BLaER1 treated with 17β-estradiol and CSF1 and Interleukin-3, amounts not matched to agents 10 nM and 100 nM (cell line): ENCODE measurements around the gene PLB1.

ENCODE experiments used
- H3K27ac ChIP-seq, 11 experiments: shearing (Covaris generic); formaldehyde crosslinking; 2 replicates each; pipeline ENCODE4 v1.8.1; 2022
- H3K27me3 ChIP-seq, 11 experiments: shearing (Covaris generic); formaldehyde crosslinking; 2 replicates each; pipeline ENCODE4 v1.8.1; 2022
- H3K36me3 ChIP-seq, 11 experiments: shearing (Covaris generic); formaldehyde crosslinking; 2 replicates each; pipeline ENCODE4 v1.8.1; 2022
- H3K4me1 ChIP-seq, 10 experiments: shearing (Covaris generic); formaldehyde crosslinking; 2 replicates each; pipeline ENCODE4 v1.8.1; 2022
- H3K4me2 ChIP-seq, 11 experiments: shearing (Covaris generic); formaldehyde crosslinking; 2 replicates each; pipeline ENCODE4 v1.8.1; 2022
- H3K4me3 ChIP-seq, 10 experiments: shearing (Covaris generic); formaldehyde crosslinking; 2 replicates each; pipeline ENCODE4 v1.8.1; 2022
- H3K9ac ChIP-seq, 11 experiments: shearing (Covaris generic); formaldehyde crosslinking; 2 replicates each; pipeline ENCODE4 v1.8.1; 2022
- H3K9me3 ChIP-seq, 11 experiments: shearing (Covaris generic); formaldehyde crosslinking; replicated peaks in 1 of 11; 2 replicates each; pipeline ENCODE4 v1.8.1; 2022
- H4K20me1 ChIP-seq, 11 experiments: shearing (Covaris generic); formaldehyde crosslinking; 2 replicates each; pipeline ENCODE4 v1.8.1; 2022
- Cebpa-rat ChIP-seq, 11 experiments: shearing (Covaris generic); IDR thresholded peaks; 2 replicates each; pipeline ENCODE4 v1.8.1; 2022

PLB1 gene

GRCh38 chr2:28681158-28681571 is 185.3 kb downstream of the PLB1 start:
- H3K27me3 ChIP-seq, result no peaks in the 10 kb centered on the region
- H4K20me1 ChIP-seq, result no peaks in the 10 kb centered on the region
- peaks cover 5 to 33% (median 9%) of the 10 kb centered on the region in 10 experiments; a peak in 18 of 20 replicates for H3K4me1 ChIP-seq
- no peak for TF ChIP-seq Cebpa-rat (IDR thresholded peaks at IDR 0.05)
- no peaks in the 10 kb centered on the region for H3K9me3 ChIP-seq
- H3K9ac ChIP-seq, result peak overlapping the region in 1 of 11 experiments; percentile 32; a peak in 1 of 22 replicates
- peak overlapping the region in 3 of 11 experiments; percentile 15 to 39 (median 15); a peak in 5 of 22 replicates for H3K27ac ChIP-seq
- H3K4me3 ChIP-seq, result no peak overlapping the region
- H3K4me2 ChIP-seq, result peak overlapping the region; percentile 12 to 84 (median 46); a peak in 19 of 22 replicates
- H3K36me3 ChIP-seq, result no peaks in the 10 kb centered on the region

GRCh38 chr2:28681606-28682005 is 185.7 kb downstream of the PLB1 start:
- no peaks in the 10 kb centered on the region for H4K20me1 ChIP-seq
- peak overlapping the region; percentile 12 to 84 (median 46); a peak in 19 of 22 replicates for H3K4me2 ChIP-seq

GRCh38 chr2:28683100-28683706 is 187.3 kb downstream of the PLB1 start:
- Histone ChIP-seq H3K36me3 (no peaks in the 10 kb centered on the region), H3K9me3 (no peaks in the 10 kb centered on the region), H3K27ac (no peak overlapping the region), H3K4me2 (no peak overlapping the region; a peak in 1 of 22 replicates), H3K27me3 (no peaks in the 10 kb centered on the region), H4K20me1 (no peaks in the 10 kb centered on the region), H3K9ac (no peak overlapping the region), H3K4me1 (peaks cover 5 to 39% (median 9%) of the 10 kb centered on the region in 10 experiments; a peak in 18 of 20 replicates), H3K4me3 (no peak overlapping the region)
- TF ChIP-seq Cebpa-rat (IDR thresholded peaks at IDR 0.05), result no peak

More at GRCh38 chr2:28681606-28682005, 185.7 kb downstream of the PLB1 start:
- H3K27me3 ChIP-seq, result no peaks in the 10 kb centered on the region
- H3K4me3 ChIP-seq, result no peak overlapping the region
- H3K4me1 ChIP-seq, result peaks cover 5 to 33% (median 9%) of the 10 kb centered on the region in 10 experiments; a peak in 18 of 20 replicates
- peak overlapping the region in 3 of 11 experiments; percentile 15 to 42 (median 15); a peak in 5 of 22 replicates for H3K27ac ChIP-seq
- H3K9me3 ChIP-seq, result no peaks in the 10 kb centered on the region
- no peaks in the 10 kb centered on the region for H3K36me3 ChIP-seq
- H3K9ac ChIP-seq, result peak overlapping the region in 1 of 11 experiments; percentile 32; a peak in 1 of 22 replicates
- TF ChIP-seq Cebpa-rat (IDR thresholded peaks at IDR 0.05), result no peak

- Histone ChIP-seq H3K27me3 (no peaks in the 10 kb centered on the region), H3K9me3 (no peaks in the 10 kb centered on the region), H3K4me3 (no peak overlapping the region), H4K20me1 (no peaks in the 10 kb centered on the region), H3K4me2 (peak overlapping the region in 4 of 11 experiments; percentile 13 to 64 (median 36); a peak in 6 of 22 replicates), H3K27ac (no peak overlapping the region), H3K4me1 (peaks cover 5 to 46% (median 9%) of the 10 kb centered on the region in 10 experiments; a peak in 18 of 20 replicates), H3K36me3 (no peaks in the 10 kb centered on the region), H3K9ac (no peak overlapping the region)
- no peak for TF ChIP-seq Cebpa-rat (IDR thresholded peaks at IDR 0.05)
Observed at GRCh38 chr2:28684142-28684858, 188.4 kb downstream of the PLB1 start.

- H3K4me3 ChIP-seq, result no peak overlapping the region
- H3K27ac ChIP-seq, result no peak overlapping the region
- H4K20me1 ChIP-seq, result no peaks in the 10 kb centered on the region
- H3K4me2 ChIP-seq, result peak overlapping the region in 1 of 11 experiments; percentile 32; a peak in 2 of 22 replicates
- H3K36me3 ChIP-seq, result no peaks in the 10 kb centered on the region
- H3K9me3 ChIP-seq, result no peaks in the 10 kb centered on the region
- peaks cover 0 to 27% (median 0%) of the 10 kb centered on the region in 10 experiments; a peak in 8 of 20 replicates for H3K4me1 ChIP-seq
- TF ChIP-seq Cebpa-rat (IDR thresholded peaks at IDR 0.05), result no peak
- H3K27me3 ChIP-seq, result no peaks in the 10 kb centered on the region
- H3K9ac ChIP-seq, result no peak overlapping the region
Observed at GRCh38 chr2:28687171-28687570, 191.3 kb downstream of the PLB1 start.

- Histone ChIP-seq H3K9me3 (no peaks in the 10 kb centered on the region), H3K36me3 (no peaks in the 10 kb centered on the region), H3K9ac (no peak overlapping the region), H3K4me2 (no peak overlapping the region; a peak in 2 of 22 replicates), H3K27ac (no peak overlapping the region), H4K20me1 (no peaks in the 10 kb centered on the region), H3K27me3 (no peaks in the 10 kb centered on the region), H3K4me3 (no peak overlapping the region), H3K4me1 (peaks cover 0 to 25% (median 0%) of the 10 kb centered on the region in 10 experiments; a peak in 7 of 20 replicates)
- TF ChIP-seq Cebpa-rat (IDR thresholded peaks at IDR 0.05), result no peak
Observed at GRCh38 chr2:28687640-28688385, 192.0 kb downstream of the PLB1 start.

GRCh38 chr2:28688818-28689217 is 193.0 kb downstream of the PLB1 start:
- TF ChIP-seq Cebpa-rat (IDR thresholded peaks at IDR 0.05), result no peak
- no peaks in the 10 kb centered on the region for H3K36me3 ChIP-seq
- no peak overlapping the region; a peak in 1 of 22 replicates for H3K4me2 ChIP-seq
- H3K4me3 ChIP-seq, result no peak overlapping the region
- no peaks in the 10 kb centered on the region for H3K9me3 ChIP-seq
- H3K27me3 ChIP-seq, result no peaks in the 10 kb centered on the region
- H4K20me1 ChIP-seq, result no peaks in the 10 kb centered on the region
- no peak overlapping the region for H3K9ac ChIP-seq
- peaks cover 0 to 31% (median 0%) of the 10 kb centered on the region in 10 experiments; a peak in 8 of 20 replicates for H3K4me1 ChIP-seq
- no peak overlapping the region for H3K27ac ChIP-seq

GRCh38 chr2:28689771-28690170 is 193.9 kb downstream of the PLB1 start:
- Histone ChIP-seq H3K4me2 (no peak overlapping the region), H3K4me1 (peaks cover 0 to 27% (median 0%) of the 10 kb centered on the region in 10 experiments; a peak in 7 of 20 replicates), H3K9me3 (no peaks in the 10 kb centered on the region), H3K4me3 (no peak overlapping the region), H3K27me3 (no peaks in the 10 kb centered on the region), H3K36me3 (no peaks in the 10 kb centered on the region), H3K9ac (no peak overlapping the region), H4K20me1 (no peaks in the 10 kb centered on the region), H3K27ac (no peak overlapping the region)
- TF ChIP-seq Cebpa-rat (IDR thresholded peaks at IDR 0.05), result no peak

- Histone ChIP-seq H3K27me3 (no peaks in the 10 kb centered on the region), H3K4me3 (no peak overlapping the region), H3K36me3 (no peaks in the 10 kb centered on the region), H3K9ac (no peak overlapping the region), H3K4me2 (no peak overlapping the region), H4K20me1 (no peaks in the 10 kb centered on the region), H3K27ac (no peak overlapping the region), H3K9me3 (no peaks in the 10 kb centered on the region), H3K4me1 (peaks cover 0 to 18% (median 0%) of the 10 kb centered on the region in 10 experiments; a peak in 4 of 20 replicates)
- no peak for TF ChIP-seq Cebpa-rat (IDR thresholded peaks at IDR 0.05)
Observed at GRCh38 chr2:28692411-28692810, 196.6 kb downstream of the PLB1 start.
